Choroid plexus epithelial cell (primary cell): ENCODE measurements around the gene HSPA12A.

Experiments
- DNase-seq: peaks from one replicate; pipeline ENCODE4 v3.0.0-alpha.2; 2010; ENCODE audit warnings: low read depth
- H3K4me3 ChIP-seq: 2 replicates; pipeline ENCODE4 v1.5.1; 2011; ENCODE audit warnings: low read depth, mild to moderate bottlenecking, control low read depth, low read length, moderate library complexity
- CTCF ChIP-seq: conservative IDR thresholded peaks from 2 replicates; pipeline ENCODE4 v1.5.1; 2011; ENCODE audit warnings: low read depth, mild to moderate bottlenecking, control low read depth, inconsistent platforms, low read length, moderate library complexity

Gene HSPA12A

GRCh38 chr10:116656044-116656443 is 86.3 kb downstream of the HSPA12A start:
- DNase-seq: no peak
- no peak for TF ChIP-seq CTCF
- H3K4me3 ChIP-seq: no peak overlapping the region

GRCh38 chr10:116655568-116655967 is 86.8 kb downstream of the HSPA12A start:
- H3K4me3 ChIP-seq: no peak overlapping the region
- no peak for DNase-seq
- no peak for TF ChIP-seq CTCF

- DNase-seq: no peak
- no peak overlapping the region for H3K4me3 ChIP-seq
- TF ChIP-seq CTCF: peak; percentile 27
Measured at GRCh38 chr10:116654816-116655215, 87.5 kb downstream of the HSPA12A start.

- no peak for DNase-seq
- no peak overlapping the region for H3K4me3 ChIP-seq
- no peak for TF ChIP-seq CTCF
Measured at GRCh38 chr10:116653885-116654284, 88.5 kb downstream of the HSPA12A start.

GRCh38 chr10:116648903-116649302 is 93.5 kb downstream of the HSPA12A start:
- TF ChIP-seq CTCF: no peak
- no peak for DNase-seq
- no peak overlapping the region for H3K4me3 ChIP-seq

GRCh38 chr10:116646502-116646901 is 95.9 kb downstream of the HSPA12A start:
- DNase-seq: no peak
- TF ChIP-seq CTCF: no peak

GRCh38 chr10:116637830-116638229 is 104.5 kb downstream of the HSPA12A start:
- DNase-seq: no peak
- H3K4me3 ChIP-seq: no peak overlapping the region
- no peak for TF ChIP-seq CTCF

More at GRCh38 chr10:116646502-116646901, 95.9 kb downstream of the HSPA12A start:
- H3K4me3 ChIP-seq: no peak overlapping the region
